Stimulated activated naive B cell treated with anti-CD40 and anti-IgM and Interleukin-4, amounts not matched to agents 10 μg/mL and 1 μg/mL and 100 μg/mL, for 72 hours (primary cell): ENCODE results near the gene CLBA1.
"Not testable (repeated sequence)": the region's sequence is repeated elsewhere in the genome, so short reads cannot be mapped to it uniquely, and the experiment has no call there.

Source experiments
- ATAC-seq, 2 donors: fragments of 150-1000 bp; cut with Tn5 transposase; replicated peaks; 2 replicates each; pipeline ENCODE4 v1.10.0; 2021; ENCODE audit warnings: moderate library complexity in 1 of 2
- DNase-seq: peaks from one replicate; pipeline ENCODE4 v3.0.0; 2021
- H3K27ac Mint-ChIP-seq: one replicate; pipeline ENCODE4 v1.8.0; 2022; ENCODE audit warnings: mild to moderate bottlenecking, mixed read lengths
- H3K27me3 Mint-ChIP-seq, 2 donors: one replicate each; pipeline ENCODE4 v1.8.0; 2022; ENCODE audit warnings: mixed read lengths in 2 of 2
- H3K36me3 Mint-ChIP-seq, 2 donors: one replicate each; pipeline ENCODE4 v1.8.0; 2022; ENCODE audit warnings: mixed read lengths in 2 of 2, mild to moderate bottlenecking in 1 of 2
- H3K4me1 Mint-ChIP-seq, 2 donors: one replicate each; pipeline ENCODE4 v1.8.0; 2022; ENCODE audit warnings: mixed read lengths in 2 of 2, mild to moderate bottlenecking in 1 of 2
- H3K4me3 Mint-ChIP-seq, 2 donors: one replicate each; pipeline ENCODE4 v1.8.0; 2022; ENCODE audit warnings: mild to moderate bottlenecking in 2 of 2, mixed read lengths in 2 of 2, moderate library complexity in 1 of 2
- H3K9me3 Mint-ChIP-seq, 2 donors: one replicate each; pipeline ENCODE4 v1.8.0; 2022; ENCODE audit warnings: mixed read lengths in 2 of 2, mild to moderate bottlenecking in 1 of 2

CLBA1 gene

DNA sequence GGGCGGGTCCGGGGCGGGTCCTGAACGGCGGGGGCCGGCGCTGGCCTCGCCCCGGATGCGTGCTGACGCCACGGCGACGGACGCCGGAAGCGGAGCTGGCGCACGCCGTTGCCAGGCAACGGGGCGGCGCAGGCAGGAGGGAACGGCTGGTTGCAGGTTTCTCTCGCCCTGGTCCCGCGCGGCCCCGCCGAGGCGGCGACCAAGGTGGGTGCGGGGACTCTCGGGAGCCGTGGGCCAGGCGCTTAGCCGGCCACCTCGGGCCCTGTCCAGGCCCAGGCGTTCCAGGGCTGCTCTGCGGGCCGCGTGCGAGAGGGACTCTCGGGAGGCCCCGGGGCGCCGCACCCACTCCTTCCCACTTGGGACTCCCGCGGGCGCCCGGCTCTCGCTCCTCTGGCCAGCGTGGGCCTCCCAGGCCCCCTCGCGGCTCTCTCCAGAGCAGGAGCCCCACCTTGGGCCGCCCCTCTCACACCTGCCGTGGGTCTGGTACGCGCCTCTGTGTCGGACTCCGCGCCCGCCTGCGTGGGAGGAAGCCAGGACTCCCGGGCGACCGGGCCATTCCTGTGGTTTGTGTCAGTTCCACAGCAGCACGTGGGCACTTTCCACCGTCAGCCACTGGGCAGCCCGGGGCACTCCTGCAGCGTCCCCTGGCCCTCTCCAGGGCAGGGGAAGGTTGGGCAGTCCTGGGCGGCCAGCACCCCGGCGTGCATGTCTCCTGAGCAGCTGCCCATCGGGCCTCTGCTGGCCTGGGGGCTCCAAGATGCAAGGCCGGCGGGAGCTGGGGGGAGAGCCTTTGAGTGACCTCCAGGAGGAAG, at the start of gene CLBA1:
Gene CLBA1 (plus strand): TSS at position 114 of the 812 bp plus-strand sequence. CDS start 644 bp downstream, at position 758.
- peak; percentile 98 to 99 for ATAC-seq
- Mint-ChIP-seq H3K36me3 (peaks cover 0 to 8% of the 10 kb centered on the region in 2 donors), H3K27ac (peak within 1 kb of the TSS; percentile 85), H3K4me1 (peaks cover 16 to 18% of the 10 kb centered on the region in 2 donors), H3K4me3 (peak within 1 kb of the TSS; percentile 75 to 86), H3K27me3 (peaks cover 0 to 3% of the 10 kb centered on the region in 2 donors), H3K9me3 (peaks cover 0 to 2% of the 10 kb centered on the region in 2 donors)
- DNase-seq = peak; percentile 86

DNA sequence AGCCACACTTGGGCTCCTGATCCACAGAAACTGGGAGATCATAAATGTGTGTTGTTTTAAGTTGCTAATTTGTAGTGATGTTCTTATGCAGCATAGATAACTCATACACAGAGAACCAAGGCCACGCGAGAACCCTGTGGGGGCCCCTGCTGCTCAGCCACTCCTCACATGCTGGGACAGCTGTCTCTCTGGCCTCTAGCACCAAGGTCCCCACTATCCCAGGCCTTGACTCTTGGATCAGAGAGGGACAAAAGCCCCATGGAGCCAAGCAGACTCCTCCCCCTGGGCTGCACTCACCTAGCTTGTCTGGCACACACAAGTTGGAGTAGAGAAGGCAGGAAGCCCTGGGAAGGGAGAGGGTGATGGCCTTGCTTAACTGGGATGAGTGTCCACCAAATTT, 49.6 kb upstream of the CLBA1 start:
- Mint-ChIP-seq H3K4me3 (no peak overlapping the region), H3K9me3 (no peaks in the 10 kb centered on the region), H3K4me1 (peaks cover 11 to 24% of the 10 kb centered on the region in 2 donors), H3K36me3 (peaks cover 3 to 6% of the 10 kb centered on the region in 2 donors), H3K27ac (no peak overlapping the region), H3K27me3 (no peaks in the 10 kb centered on the region)
- ATAC-seq (no peak), DNase-seq (no peak)

DNA sequence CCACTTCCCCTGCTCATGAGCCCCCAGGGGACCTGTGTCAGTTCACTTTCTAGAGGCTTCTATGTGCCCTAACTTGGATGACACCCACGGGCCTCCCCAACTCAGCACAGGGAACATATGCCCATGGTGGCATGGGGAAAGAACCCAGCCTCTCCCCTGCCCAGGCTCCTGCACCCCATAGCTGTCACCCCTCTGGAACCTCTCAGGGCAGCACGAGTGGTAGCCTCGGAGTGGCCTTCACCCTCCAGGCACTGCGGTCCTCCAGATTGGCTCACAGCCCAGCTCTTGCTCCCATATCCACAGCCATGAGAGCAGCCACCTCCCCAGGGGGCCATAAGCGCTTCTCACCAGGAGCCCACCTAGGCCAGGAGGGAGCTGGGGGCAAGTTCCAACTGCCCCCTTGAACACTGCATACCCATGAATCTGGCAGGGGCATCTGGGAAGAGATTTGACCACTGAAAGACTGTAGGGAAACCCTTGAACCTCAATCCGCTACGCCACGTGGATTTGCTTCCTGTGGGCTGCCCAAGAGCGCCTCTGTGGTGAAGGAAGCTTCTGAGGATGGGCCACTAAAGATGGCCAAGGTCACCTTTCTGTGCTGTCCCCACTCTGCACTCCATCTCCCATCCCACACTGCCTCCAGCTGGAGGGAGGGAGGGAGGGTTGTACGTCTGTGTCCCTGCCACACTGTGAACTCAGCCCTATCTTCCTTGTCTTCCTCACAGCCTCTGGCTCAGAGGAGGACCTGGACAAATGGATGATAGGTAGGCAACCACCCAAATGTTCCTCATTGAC, 49.0 kb upstream of the CLBA1 start:
- Mint-ChIP-seq H3K36me3 (peaks cover 0 to 4% of the 10 kb centered on the region in 2 donors), H3K4me1 (peaks cover 10 to 18% of the 10 kb centered on the region in 2 donors), H3K27ac (no peak overlapping the region), H3K9me3 (no peaks in the 10 kb centered on the region), H3K27me3 (no peaks in the 10 kb centered on the region), H3K4me3 (no peak overlapping the region)
- ATAC-seq (no peak), DNase-seq (no peak)

- Mint-ChIP-seq H3K4me3 (no peak overlapping the region), H3K27ac (no peak overlapping the region), H3K4me1 (peaks cover 10 to 18% of the 10 kb centered on the region in 2 donors), H3K36me3 (peaks cover 0 to 4% of the 10 kb centered on the region in 2 donors), H3K9me3 (no peaks in the 10 kb centered on the region), H3K27me3 (no peaks in the 10 kb centered on the region)
- no peak for DNase-seq
- no peak for ATAC-seq
Measured at GRCh38 chr14:104937161-104937560, 48.4 kb upstream of the CLBA1 start.

DNA sequence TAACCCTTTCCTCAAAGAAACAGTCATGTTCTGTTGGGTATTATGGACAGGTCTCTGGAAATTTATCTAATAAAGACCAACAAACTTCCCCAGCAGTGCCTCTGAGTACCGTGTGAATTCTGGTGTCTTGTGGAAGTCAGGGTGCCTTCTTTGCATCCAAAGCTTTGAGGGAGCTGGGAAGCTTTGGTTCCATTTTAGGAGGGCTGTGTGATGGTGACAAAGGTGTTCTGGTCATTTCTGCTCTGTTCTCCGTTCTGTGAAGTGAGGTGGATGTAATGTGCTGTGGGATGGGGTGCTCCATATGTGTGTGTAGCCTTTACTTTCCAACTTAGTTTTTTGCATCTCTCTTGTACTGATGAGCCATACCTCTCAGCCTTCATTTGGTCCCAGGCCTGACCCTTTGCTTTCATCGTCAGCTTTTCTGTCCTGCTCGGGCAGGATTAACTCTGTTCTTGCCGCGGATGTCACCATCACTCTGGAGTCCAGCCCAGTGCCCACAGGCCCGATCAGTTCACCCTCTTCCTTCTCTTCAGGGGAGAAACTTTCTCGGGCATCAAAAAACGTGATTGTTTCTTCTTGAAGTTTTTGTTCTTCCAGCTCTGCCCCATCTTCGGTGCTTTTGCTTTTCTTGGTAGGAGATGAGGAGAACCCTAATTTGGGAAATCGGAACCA, 47.8 kb upstream of the CLBA1 start:
- Mint-ChIP-seq H3K27ac (no peak overlapping the region), H3K27me3 (no peaks in the 10 kb centered on the region), H3K9me3 (no peaks in the 10 kb centered on the region), H3K4me3 (no peak overlapping the region), H3K36me3 (peaks cover 0 to 4% of the 10 kb centered on the region in 2 donors), H3K4me1 (peaks cover 10 to 17% of the 10 kb centered on the region in 2 donors)
- DNase-seq (no peak), ATAC-seq (no peak)

- DNase-seq (no peak), ATAC-seq (no peak)
- no peak overlapping the region for H3K4me3 Mint-ChIP-seq
- H3K27me3 Mint-ChIP-seq = no peaks in the 10 kb centered on the region
- no peaks in the 10 kb centered on the region for H3K9me3 Mint-ChIP-seq
- no peaks in the 10 kb centered on the region for H3K36me3 Mint-ChIP-seq
- H3K27ac Mint-ChIP-seq = no peak overlapping the region
- H3K4me1 Mint-ChIP-seq = peaks cover 8 to 12% of the 10 kb centered on the region in 2 donors
Measured at GRCh38 chr14:104938436-104938835, 47.2 kb upstream of the CLBA1 start.

GRCh38 chr14:104938960-104939359, 46.6 kb upstream of the CLBA1 start:
- no peak overlapping the region for H3K4me3 Mint-ChIP-seq

GRCh38 chr14:104939666-104940410, 45.8 kb upstream of the CLBA1 start:
- Mint-ChIP-seq H3K4me3 (no peak overlapping the region), H3K27ac (no peak overlapping the region), H3K4me1 (peaks cover 4 to 5% of the 10 kb centered on the region in 2 donors), H3K27me3 (no peaks in the 10 kb centered on the region), H3K36me3 (no peaks in the 10 kb centered on the region), H3K9me3 (no peaks in the 10 kb centered on the region)
- ATAC-seq (no peak), DNase-seq (no peak)

More at GRCh38 chr14:104938960-104939359, 46.6 kb upstream of the CLBA1 start:
- ATAC-seq = no peak
- Mint-ChIP-seq H3K4me1 (peaks cover 8 to 12% of the 10 kb centered on the region in 2 donors), H3K27me3 (no peaks in the 10 kb centered on the region), H3K9me3 (no peaks in the 10 kb centered on the region), H3K36me3 (no peaks in the 10 kb centered on the region), H3K27ac (no peak overlapping the region)
- DNase-seq = no peak

- Mint-ChIP-seq H3K27ac (no peak overlapping the region), H3K4me3 (no peak overlapping the region), H3K9me3 (no peaks in the 10 kb centered on the region), H3K4me1 (peaks cover 0 to 4% of the 10 kb centered on the region in 2 donors), H3K36me3 (no peaks in the 10 kb centered on the region), H3K27me3 (no peaks in the 10 kb centered on the region)
- ATAC-seq (no peak), DNase-seq (no peak)
Measured at GRCh38 chr14:104940526-104941150, 45.0 kb upstream of the CLBA1 start.

DNA sequence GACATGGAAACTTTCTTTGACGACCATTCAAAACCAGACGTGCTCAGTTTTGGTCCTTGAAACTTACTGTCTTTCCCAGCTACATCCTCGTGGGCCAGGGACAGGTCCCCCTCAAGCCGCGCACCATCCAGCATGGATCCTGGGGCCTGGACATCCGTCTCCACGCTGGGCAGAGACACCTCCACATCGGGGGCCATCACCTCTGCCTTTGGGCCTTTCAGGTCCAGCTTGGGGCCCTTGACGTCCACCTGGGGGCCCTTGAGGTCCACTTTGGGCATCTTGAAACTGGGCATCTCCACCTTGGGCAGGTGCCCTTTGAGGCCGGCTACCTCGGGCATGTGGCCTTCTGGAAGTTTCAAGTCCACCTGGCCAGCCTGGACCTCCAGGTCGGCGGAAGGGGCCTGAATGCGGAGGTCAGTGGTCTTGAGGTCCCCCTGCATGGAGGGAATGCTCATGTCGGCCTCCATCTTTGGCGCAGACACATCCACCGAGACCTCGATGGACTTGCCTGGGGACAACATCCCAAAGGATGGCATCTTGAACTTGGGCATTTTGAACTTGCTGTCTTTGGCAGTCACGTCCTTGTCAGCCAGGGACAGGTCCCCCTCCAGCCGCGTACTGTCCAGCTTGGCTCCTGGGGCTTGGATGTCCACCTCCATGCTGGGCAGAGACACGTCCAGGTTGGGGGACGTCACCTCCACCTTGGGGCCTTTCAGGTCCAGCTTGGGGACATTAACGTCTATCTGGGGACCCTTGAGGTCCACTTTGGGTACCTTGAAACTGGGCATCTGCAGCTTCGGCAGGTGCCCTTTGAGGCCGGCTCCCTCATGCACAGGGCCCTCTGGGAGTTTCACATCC, 43.9 kb upstream of the CLBA1 start:
- Mint-ChIP-seq H3K36me3 (peaks cover 0 to 1% of the 10 kb centered on the region in 2 donors), H3K4me3 (no peak overlapping the region), H3K27me3 (no peaks in the 10 kb centered on the region), H3K4me1 (peaks cover 0 to 4% of the 10 kb centered on the region in 2 donors), H3K27ac (no peak overlapping the region), H3K9me3 (no peaks in the 10 kb centered on the region)
- DNase-seq (no peak), ATAC-seq (no peak)

DNA sequence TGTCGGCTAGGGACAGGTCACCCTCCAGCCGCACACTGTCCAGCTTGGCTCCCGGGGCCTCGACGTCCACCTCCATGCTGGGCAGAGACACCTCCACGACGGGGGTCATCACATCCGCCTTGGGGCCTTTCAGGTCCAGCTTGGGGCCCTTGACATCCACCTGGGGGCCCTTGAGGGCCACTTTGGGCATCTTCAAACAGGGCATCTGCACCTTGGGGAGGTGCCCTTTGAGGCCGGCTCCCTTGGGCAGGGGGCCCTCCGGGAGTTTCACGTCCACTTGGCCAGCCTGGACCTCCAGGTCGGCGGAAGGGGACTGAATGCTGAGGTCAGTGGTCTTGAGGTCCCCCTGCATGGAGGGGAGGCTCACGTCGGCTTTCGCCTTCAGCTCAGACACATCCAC, 43.0 kb upstream of the CLBA1 start:
- Mint-ChIP-seq H3K4me3 (no peak overlapping the region), H3K9me3 (no peaks in the 10 kb centered on the region), H3K4me1 (no peaks in the 10 kb centered on the region), H3K27ac (no peak overlapping the region), H3K27me3 (no peaks in the 10 kb centered on the region), H3K36me3 (peaks cover 0 to 1% of the 10 kb centered on the region in 2 donors)
- DNase-seq (no peak), ATAC-seq (no peak)

DNA sequence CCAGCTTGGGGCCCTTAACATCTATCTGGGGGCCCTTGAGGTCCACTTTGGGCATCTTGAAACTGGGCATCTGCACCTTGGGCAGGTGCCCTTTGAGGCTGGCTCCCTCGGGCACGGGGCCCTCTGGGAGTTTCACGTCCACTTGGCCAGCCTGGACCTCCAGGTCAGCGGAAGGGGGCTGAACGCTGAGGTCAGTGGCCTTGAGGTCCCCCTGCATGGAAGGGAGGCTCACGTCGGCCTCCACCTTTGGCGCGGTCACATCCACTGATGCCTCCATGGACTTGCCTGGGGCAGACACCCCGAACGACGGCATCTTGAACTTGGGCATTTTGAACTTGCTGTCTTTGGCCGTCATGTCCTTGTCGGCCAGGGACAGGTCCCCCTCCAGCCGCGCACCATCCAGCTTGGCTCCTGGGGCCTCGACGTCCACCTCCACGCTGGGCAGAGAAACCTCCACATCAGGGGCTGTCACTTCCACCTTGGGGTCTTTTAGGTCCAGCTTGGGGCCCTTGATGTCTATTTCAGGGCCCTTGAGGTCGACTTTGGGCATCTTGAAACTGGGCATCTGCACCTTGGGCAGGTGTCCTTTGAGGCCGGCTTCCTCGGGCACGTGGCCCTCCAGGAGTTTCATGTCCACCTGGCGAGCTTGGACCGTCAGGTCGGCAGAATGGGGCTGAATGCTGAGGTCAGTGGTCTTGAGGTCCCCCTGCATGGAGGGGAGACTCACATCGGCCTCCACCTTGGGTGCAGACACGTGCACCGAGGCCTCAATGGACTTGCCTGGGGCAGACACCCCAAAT, 42.2 kb upstream of the CLBA1 start:
- not testable (repeated sequence) for H3K36me3 Mint-ChIP-seq, H3K27ac Mint-ChIP-seq, DNase-seq, ATAC-seq, H3K4me3 Mint-ChIP-seq, H3K9me3 Mint-ChIP-seq, H3K27me3 Mint-ChIP-seq, H3K4me1 Mint-ChIP-seq
